Activated naive CD4-positive, alpha-beta T cell treated with Interleukin-2 at 50 U/mL for 16 hours (primary cell): ENCODE results near the gene HRAS.

Source experiments
- DNase-seq: peaks from one replicate; pipeline ENCODE4 v3.0.0-alpha.2; 2020

HRAS gene

GRCh38 chr11:506995-507726, 28.2 kb downstream of the HRAS start, which contains the start of gene RNH1:
Gene RNH1 (minus strand): TSS chr11:507242. CDS start chr11:502162, 5,080 bp downstream.
- DNase-seq, result peak; percentile 97

GRCh38 chr11:506238-506994, 29.0 kb downstream of the HRAS start:
- peak; percentile 97 for DNase-seq

DNA sequence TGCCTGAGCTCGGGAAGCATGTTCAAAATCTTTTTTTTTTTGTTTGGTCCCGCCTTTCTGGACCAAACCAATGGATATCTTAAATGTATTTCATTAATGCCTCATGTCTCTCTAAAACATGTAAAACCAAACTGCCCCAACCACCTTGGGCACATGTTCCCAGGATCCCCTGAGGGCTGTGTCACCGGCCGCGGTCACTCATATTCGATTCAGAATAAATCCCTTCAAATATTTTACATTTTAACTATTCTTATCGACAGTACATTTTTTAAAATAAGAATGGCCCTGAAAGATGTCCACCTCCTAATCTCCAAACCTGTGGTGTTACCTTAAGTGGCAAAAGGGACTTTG, 30.4 kb downstream of the HRAS start:
- DNase-seq, result no peak

GRCh38 chr11:504053-504993, 31.1 kb downstream of the HRAS start:
- no peak for DNase-seq

DNA sequence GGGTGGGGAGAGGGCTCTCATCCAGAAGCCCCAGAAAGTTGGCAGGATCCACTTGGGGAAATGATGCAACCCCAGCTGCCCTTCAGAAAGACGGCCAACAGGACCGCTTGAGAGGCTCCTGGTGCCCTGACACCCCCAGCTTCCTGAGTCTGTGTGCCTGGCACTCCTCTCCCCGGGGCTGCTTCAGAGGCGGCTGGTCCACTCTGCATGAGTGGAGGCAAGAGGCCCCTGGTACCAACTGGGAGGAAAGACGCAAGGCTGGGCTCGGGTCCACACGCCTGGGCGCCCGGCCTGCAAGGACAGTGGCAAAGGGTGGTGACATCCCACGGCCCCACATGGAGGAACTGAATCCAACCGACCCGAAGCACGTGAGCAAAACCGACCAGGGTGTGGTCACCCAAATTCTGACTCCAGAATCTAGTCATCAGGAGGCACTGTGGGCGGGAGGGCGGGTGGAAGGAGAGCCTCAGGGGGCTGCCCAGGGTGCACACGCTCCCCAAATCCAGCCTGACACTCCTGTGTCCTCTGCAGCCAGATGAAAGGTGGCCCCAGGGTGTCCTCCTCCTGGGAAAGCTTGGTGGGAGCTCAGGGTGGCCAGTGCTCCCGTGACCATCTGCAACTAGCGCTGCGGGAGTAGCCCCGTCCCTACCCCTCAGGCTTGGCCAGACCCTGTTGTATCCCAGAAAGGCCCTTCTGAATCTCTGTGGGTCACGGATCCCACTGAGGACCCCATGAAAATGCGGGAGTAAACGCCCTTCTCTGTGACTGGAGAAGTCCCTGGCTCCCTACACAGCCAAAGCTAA, 32.0 kb downstream of the HRAS start:
- DNase-seq, result peak; percentile 45

GRCh38 chr11:502288-503178, 32.8 kb downstream of the HRAS start:
- no peak for DNase-seq

GRCh38 chr11:501683-502287, 33.6 kb downstream of the HRAS start:
- no peak for DNase-seq

GRCh38 chr11:501001-501682, 34.2 kb downstream of the HRAS start:
- no peak for DNase-seq

GRCh38 chr11:499201-500076, 35.9 kb downstream of the HRAS start:
- DNase-seq, result no peak

- DNase-seq, result no peak
These were observed 36.8 kb downstream of the HRAS start for GRCh38 chr11:498297-499181.

- DNase-seq, result no peak
These were observed 37.6 kb downstream of the HRAS start for GRCh38 chr11:497565-498296.

DNA sequence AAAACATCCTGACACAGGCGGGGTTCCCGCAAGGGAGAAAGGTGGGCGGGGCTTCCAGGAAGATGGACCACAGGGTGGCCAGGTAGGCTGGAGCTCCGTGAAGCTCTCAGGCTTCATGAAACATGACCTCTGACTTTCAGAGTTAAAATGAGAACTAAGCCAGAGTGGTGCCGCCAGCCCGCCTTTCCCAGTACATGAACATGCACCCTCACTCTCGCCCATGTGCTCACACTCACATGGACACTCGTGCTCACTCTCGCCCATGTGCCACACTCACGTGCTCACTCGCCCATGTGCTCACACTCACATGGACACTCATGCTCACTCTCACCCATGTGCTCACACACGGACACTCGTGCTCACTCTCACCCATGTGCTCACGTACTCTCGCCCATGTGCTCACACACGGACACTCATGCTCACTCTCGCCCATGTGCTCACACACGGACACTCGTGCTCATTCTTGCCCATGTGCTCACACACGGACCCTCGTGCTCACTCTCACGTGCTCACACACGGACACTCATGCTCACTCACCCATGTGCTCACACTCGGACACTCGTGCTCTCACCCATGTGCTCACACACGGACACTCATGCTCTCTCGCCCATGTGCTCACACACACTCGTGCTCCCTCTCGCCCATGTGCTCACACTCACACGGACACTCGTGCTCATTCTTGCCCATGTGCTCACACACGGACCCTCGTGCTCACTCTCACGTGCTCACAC, 38.4 kb downstream of the HRAS start:
- no peak for DNase-seq

- no peak for DNase-seq
These were observed 39.8 kb downstream of the HRAS start for GRCh38 chr11:495537-495931.

GRCh38 chr11:494761-495536, 40.4 kb downstream of the HRAS start:
- DNase-seq, result no peak

GRCh38 chr11:492427-493226, 42.7 kb downstream of the HRAS start:
- no peak for DNase-seq
